GM19025 (cell line): ENCODE measurements around the gene RPAP2.
"Not testable (repeated sequence)": the region's sequence is repeated elsewhere in the genome, so short reads cannot be mapped to it uniquely, and the experiment has no call there.

Experiments used
- ATAC-seq: cut with Tn5 transposase; IDR thresholded peaks from one replicate; pipeline ENCODE4 v1.9.1; 2021; ENCODE audit warnings: mild to moderate bottlenecking, low read depth, moderate library complexity; ENCODE audit not compliant: unreplicated experiment

RPAP2 gene

DNA sequence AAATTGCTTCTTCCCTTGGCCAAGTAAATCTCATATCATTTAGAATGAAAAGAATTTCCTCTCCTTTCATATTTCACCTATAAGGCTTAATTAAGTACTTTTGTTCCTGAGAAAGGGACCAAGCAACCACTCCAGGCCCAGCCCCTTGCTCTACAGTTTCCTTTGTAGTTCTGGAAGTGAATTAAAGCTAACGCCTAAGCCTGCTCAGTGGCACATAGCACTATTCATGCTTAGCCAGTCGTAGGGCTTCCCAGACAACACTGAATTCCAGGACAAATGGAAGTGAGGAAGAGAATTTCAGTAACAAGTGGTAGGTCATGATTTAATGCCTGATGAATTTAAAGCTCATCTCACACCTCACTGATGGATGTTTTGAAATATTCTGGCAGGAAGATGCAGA is 73.3 kb downstream of the RPAP2 start:
- no peak for ATAC-seq

DNA sequence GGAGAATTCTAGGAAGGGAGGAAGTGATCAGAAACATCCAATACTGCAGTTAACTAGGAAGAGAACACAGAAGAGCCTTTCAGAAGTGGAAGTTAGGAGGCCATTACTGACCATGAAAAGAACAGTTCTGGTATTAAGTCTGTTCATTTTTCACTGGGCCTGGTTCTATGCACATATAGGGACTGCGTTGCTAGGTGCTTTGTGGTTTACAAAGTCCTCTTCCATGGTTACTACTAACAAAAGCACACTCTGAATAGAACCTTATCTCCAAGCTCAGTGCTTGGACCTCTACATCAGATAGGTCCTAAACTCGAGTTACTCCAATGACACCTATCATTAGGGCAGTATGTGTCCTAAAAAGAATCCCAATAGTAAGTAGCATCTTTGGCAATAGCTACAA is 75.4 kb downstream of the RPAP2 start:
- no peak for ATAC-seq

DNA sequence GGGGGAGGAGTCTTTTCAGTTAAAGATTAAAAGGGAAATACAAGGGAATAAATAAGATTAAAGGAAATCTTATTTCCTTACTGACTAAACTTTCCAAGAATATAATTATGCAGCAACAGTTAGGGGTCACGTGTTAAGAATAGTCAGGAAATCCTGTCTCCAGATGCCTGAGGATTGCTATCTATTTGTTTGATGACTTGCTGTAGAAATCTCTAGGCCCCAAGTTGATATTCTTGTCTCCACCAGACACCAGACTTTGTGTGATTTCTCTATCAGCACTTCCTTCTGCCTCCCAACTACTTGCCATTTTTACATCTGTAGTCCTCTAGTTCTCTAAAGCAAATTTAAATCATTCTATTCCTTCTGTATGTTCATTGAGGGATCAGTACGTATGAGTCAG is 77.5 kb downstream of the RPAP2 start:
- ATAC-seq, result no peak

DNA sequence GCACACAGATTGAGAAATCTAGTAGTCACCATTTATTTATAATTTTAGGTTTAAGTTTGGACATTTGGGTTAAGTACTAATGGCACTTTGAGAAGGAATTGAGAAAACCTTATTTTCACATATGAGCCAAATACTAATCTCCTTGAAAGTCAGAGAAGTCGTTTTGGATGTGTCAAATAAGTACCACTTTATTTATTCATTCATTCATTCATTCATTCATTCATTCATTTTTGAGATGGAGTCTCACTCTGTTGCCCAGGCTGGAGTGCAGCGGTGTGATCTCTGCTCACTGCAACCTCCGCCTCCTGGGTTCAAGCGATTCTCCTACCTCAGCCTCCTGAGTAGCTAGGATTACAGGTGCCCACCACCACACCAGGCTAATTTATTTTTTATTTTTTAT is 79.1 kb downstream of the RPAP2 start:
- not testable (repeated sequence) for ATAC-seq

- ATAC-seq, result no peak
Observed at GRCh38 chr1:92380867-92381266, 82.0 kb downstream of the RPAP2 start.

DNA sequence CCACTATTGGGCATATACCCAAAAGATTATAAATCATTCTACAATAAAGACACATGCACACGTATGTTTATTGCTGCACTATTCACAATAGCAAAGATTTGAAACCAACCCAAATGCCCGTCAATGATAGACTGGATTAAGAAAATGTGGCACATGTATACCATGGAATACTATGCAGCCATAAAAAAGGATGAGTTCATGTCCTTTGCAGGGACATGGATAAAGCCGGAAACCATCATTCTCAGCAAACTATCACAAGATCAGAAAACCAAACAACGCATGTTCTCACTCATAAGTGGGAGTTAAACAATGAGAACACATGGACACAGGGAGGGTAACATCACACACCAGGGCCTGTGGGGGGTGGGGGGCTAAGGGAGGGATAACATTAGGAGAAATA is 95.1 kb downstream of the RPAP2 start:
- ATAC-seq, result not testable (repeated sequence)

GRCh38 chr1:92398519-92398918 is 99.7 kb downstream of the RPAP2 start:
- ATAC-seq, result no peak

GRCh38 chr1:92399076-92399475 is 100.2 kb downstream of the RPAP2 start:
- ATAC-seq, result peak; percentile 94

- ATAC-seq, result no peak
Observed at GRCh38 chr1:92404661-92405060, 105.8 kb downstream of the RPAP2 start.

GRCh38 chr1:92408825-92409224 is 110.0 kb downstream of the RPAP2 start:
- no peak for ATAC-seq

DNA sequence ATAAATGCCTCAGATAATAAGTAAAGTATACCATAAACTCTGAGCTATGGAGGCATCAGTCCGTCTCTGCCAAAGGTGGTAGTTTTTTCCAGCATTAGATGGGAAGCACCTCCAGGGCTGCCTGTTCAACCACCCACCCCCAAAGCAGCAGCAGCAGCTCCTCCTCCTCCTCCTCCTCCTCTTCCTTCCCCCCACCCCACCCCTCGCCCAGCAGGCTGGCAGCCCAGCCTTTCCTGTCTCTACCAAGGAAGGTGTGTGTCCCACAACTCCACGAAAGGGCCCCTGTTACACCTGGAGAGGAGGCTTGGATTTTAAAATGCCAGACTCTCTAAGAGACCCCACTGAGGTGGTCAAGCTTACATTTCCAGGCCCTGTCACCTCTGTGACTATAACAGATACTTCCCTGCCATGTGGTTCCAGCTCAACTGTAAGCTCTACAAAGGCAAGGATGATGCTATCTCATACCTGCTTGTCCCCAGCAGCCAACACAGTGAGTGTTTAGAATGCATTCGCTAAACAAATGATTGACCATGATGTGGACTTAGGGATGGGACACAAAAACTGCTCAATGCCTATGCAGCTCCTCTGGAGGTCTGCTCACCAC is 111.2 kb downstream of the RPAP2 start:
- ATAC-seq, result no peak

DNA sequence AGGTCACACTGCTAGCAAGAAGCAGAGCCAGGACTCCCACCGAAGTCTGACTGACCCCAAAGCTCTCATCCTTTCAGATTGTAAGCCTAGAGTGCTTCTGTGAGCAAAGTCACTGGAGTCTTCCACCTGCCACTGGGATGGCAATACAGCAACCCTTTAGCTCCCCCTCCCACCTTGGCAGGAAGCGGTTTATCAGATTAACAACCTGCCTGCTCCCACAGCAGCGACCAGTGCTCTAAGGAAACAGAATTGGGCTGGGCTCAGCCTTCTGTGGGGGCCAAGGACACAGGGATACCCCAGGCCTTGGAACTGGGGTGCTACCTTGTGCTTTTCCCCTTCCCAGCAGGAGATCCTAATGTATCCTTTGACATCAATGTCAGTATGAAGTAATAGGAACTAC is 111.8 kb downstream of the RPAP2 start:
- no peak for ATAC-seq

DNA sequence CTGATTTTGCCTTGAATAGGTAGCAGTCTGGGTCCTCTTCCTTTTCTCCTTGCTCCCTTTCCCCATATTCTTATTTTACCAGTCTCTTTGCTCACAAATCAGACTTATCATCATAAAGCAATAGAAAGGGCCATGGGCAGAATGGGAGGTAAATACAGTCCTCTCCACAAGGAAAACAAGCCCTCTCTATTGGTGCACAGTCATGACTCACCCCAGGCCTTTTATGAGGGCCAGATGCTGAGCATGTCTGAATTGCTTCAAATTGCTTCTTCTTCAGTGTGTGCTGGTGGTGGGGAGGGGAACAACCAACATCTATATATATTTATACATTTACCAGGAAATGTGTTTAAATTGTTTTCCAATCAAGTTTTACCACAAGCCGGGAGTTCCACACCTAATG is 112.7 kb downstream of the RPAP2 start:
- ATAC-seq, result no peak

- no peak for ATAC-seq
Observed at GRCh38 chr1:92419642-92420041, 120.8 kb downstream of the RPAP2 start.

DNA sequence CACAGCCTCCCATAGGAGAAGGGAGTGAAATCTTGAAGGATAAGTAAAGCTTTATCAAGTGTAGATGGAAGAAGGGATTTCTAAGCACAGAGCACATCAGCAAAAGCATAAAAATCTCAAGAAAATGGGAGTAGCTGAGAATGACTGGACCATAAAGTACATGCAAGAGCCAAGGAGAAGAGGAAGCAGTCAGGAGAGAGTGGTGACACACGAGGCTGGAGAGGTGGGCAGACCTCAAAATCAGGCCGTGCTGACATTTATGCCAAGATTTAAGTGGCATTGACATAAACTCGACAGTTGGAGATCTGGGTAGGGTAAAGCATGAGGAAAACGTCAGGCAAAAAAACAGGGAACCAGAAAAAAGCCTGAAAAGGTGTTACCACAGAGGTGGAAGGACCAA is 125.5 kb downstream of the RPAP2 start:
- no peak for ATAC-seq

GRCh38 chr1:92425617-92426016 is 126.8 kb downstream of the RPAP2 start:
- ATAC-seq, result no peak

- no peak for ATAC-seq
Observed at GRCh38 chr1:92430030-92430429, 131.2 kb downstream of the RPAP2 start.

DNA sequence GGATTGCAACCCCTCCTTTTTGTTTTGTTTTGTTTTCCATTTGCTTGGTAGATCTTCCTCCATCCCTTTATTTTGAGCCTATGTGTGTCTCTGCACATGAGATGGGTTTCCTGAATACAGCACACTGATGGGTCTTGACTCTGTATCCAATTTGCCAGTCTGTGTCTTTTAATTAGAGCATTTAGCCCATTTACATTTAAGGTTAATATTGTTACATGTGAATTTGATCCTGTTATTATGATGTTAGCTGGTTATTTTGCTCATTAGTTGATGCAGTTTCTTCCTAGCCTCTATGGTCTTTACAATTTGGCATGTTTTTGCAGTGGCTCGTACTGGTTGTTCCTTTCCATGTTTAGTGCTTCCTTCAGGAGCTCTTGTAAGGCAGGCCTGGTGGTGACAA is 135.7 kb downstream of the RPAP2 start:
- not testable (repeated sequence) for ATAC-seq

- no peak for ATAC-seq
Observed at GRCh38 chr1:92439291-92439690, 140.4 kb downstream of the RPAP2 start.

GRCh38 chr1:92441316-92441696 is 142.4 kb downstream of the RPAP2 start:
- no peak for ATAC-seq

GRCh38 chr1:92441697-92442342 is 143.0 kb downstream of the RPAP2 start:
- no peak for ATAC-seq

DNA sequence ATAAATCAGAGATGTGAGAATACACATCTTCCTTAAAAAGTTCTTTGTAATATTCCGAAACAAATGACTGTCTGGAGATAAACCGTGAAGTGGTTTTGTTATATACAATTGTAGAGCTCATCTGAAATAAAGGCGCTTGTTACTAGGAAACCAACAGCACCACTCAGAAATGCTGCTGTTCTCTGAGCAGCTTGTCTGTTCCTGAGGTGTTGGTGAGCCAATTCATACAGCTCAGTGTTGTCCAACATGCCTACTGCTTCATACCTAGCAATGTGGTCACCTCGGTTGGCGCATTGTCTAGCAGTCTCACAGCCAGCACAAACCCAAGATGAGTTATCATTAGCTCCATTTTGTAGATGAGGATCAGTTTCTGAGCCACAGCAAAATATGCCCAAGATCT is 143.5 kb downstream of the RPAP2 start:
- no peak for ATAC-seq

- ATAC-seq, result no peak
Observed at GRCh38 chr1:92443893-92444292, 145.0 kb downstream of the RPAP2 start.
